Progenitor cell of endocrine pancreas (in vitro differentiated cells): ENCODE data around the gene PCCA. TPM values are rescaled to one million over a fixed set of nuclear protein-coding genes. Genes with fewer than 3 reads are reported as not detected.

Experiments used
- DNase-seq: peaks from one replicate; pipeline ENCODE4 v3.0.0; 2021; ENCODE audit warnings: low spot score; ENCODE audit not compliant: unreplicated experiment
- H3K27ac Mint-ChIP-seq: 2 replicates; pipeline ENCODE4 v1.8.0; 2021; ENCODE audit warnings: mild to moderate bottlenecking, moderate library complexity, mixed read lengths
- H3K27me3 Mint-ChIP-seq: 2 replicates; pipeline ENCODE4 v1.8.0; 2021; ENCODE audit warnings: mixed read lengths
- H3K36me3 Mint-ChIP-seq: 2 replicates; pipeline ENCODE4 v1.8.0; 2022; ENCODE audit warnings: mixed read lengths; ENCODE audit not compliant: insufficient read depth
- H3K4me1 Mint-ChIP-seq: 2 replicates; pipeline ENCODE4 v1.8.0; 2021; ENCODE audit warnings: low read depth, mixed read lengths
- H3K4me3 Mint-ChIP-seq: 2 replicates; pipeline ENCODE4 v1.8.0; 2021; ENCODE audit warnings: low read depth, mild to moderate bottlenecking, moderate library complexity, mixed read lengths
- H3K9me3 Mint-ChIP-seq: 2 replicates; pipeline ENCODE4 v1.8.0; 2021; ENCODE audit warnings: low read depth, mixed read lengths
- CTCF ChIP-seq: fragments of 200-600 bp; sonication (generic); IDR thresholded peaks from one replicate; pipeline ENCODE4 v1.5.0; 2021; ENCODE audit warnings: antibody characterized with exemption, mild to moderate bottlenecking; ENCODE audit not compliant: unreplicated experiment
- total RNA-seq: library from RNA; stranded (reverse); gene quantifications from 2 replicates; pipeline ENCODE4 v1.2.1, GENCODE V29; 2021

Gene PCCA
- total RNA-seq, 1 donor from 2014 or later, result 48.1 TPM

- Mint-ChIP-seq H3K27ac (no peak overlapping the region), H3K4me1 (peaks cover 2% of the 10 kb centered on the region), H3K4me3 (no peak overlapping the region), H3K9me3 (no peaks in the 10 kb centered on the region), H3K27me3 (no peaks in the 10 kb centered on the region), H3K36me3 (no peaks in the 10 kb centered on the region)
- TF ChIP-seq CTCF, result no peak
- DNase-seq, result no peak
These were observed 395.8 kb downstream of the PCCA start for GRCh38 chr13:100484702-100485101.

- Mint-ChIP-seq H3K9me3 (no peaks in the 10 kb centered on the region), H3K4me1 (peaks cover 2% of the 10 kb centered on the region), H3K36me3 (no peaks in the 10 kb centered on the region), H3K4me3 (no peak overlapping the region), H3K27ac (no peak overlapping the region), H3K27me3 (no peaks in the 10 kb centered on the region)
- no peak for TF ChIP-seq CTCF
- no peak for DNase-seq
These were observed 396.4 kb downstream of the PCCA start for GRCh38 chr13:100485265-100485664.

GRCh38 chr13:100490692-100491091, 401.8 kb downstream of the PCCA start:
- H3K4me1 Mint-ChIP-seq, result peaks cover 12% of the 10 kb centered on the region
- H3K27me3 Mint-ChIP-seq, result no peaks in the 10 kb centered on the region
- no peak for TF ChIP-seq CTCF
- no peaks in the 10 kb centered on the region for H3K9me3 Mint-ChIP-seq
- H3K4me3 Mint-ChIP-seq, result no peak overlapping the region
- H3K36me3 Mint-ChIP-seq, result peaks cover 3% of the 10 kb centered on the region
- DNase-seq, result no peak
- H3K27ac Mint-ChIP-seq, result no peak overlapping the region

GRCh38 chr13:100491164-100491842, 402.4 kb downstream of the PCCA start:
- Mint-ChIP-seq H3K27me3 (no peaks in the 10 kb centered on the region), H3K4me1 (peaks cover 12% of the 10 kb centered on the region), H3K27ac (peak overlapping the region; percentile 20), H3K36me3 (peaks cover 4% of the 10 kb centered on the region), H3K9me3 (no peaks in the 10 kb centered on the region), H3K4me3 (no peak overlapping the region)
- TF ChIP-seq CTCF, result no peak
- no peak for DNase-seq

- Mint-ChIP-seq H3K4me3 (no peak overlapping the region), H3K27me3 (no peaks in the 10 kb centered on the region), H3K4me1 (peaks cover 12% of the 10 kb centered on the region), H3K27ac (no peak overlapping the region), H3K36me3 (peaks cover 4% of the 10 kb centered on the region), H3K9me3 (no peaks in the 10 kb centered on the region)
- no peak for TF ChIP-seq CTCF
- DNase-seq, result no peak
These were observed 404.5 kb downstream of the PCCA start for GRCh38 chr13:100493418-100493817.
